Right lobe of liver (tissue), 4 donors: ENCODE results near the gene THSD7B.

Experiments used
- CTCF ChIP-seq, 4 donors: fragments of 200-600 bp in 3 of 4; fragments of 450-650 bp in 1 of 4; IDR thresholded peaks; one replicate each; pipeline versions ENCODE4 v1.5.1 to v1.8.0; 2016 to 2022; ENCODE audit warnings: antibody characterized with exemption in 4 of 4, mild to moderate bottlenecking in 2 of 4
- POLR2A ChIP-seq: fragments of 450-650 bp; IDR thresholded peaks from one replicate; pipeline ENCODE4 v1.6.1; 2017; ENCODE audit warnings: antibody characterized with exemption, mild to moderate bottlenecking
- donor health status: DM: no; HTN: no; CAD: no.
- donor health status: DM: no; HTN: no; CAD: no.
- donor health status: DM: no; HTN: yes; CAD: no.

DNA sequence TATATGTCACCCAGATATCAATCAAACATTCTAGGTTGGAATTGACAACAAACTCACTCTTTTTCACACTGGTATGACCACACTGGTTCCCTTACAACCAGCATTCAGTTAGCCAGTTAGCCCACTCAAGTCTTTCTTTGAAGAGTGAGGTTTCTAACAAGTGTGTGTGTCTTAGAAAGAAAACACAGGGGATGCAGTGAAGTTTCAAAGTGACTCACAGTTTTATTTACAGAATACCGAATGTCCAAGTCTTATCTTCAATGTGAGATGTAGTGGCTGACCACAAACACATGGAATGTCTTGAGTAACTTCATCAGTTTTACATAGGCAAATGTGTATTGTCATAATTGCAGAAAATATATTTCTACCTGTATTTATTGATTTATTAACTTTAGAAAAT is 924.2 kb downstream of the THSD7B start:
- TF ChIP-seq CTCF (IDR thresholded peaks at IDR 0.05) (no peak), POLR2A (no peak)
